Measurements from ENCODE around the gene SUCLG1. TPM values are rescaled to one million over a fixed set of nuclear protein-coding genes. Genes with fewer than 3 reads are reported as not detected.

Gene SUCLG1
- polyA plus RNA-seq, 2 of the 4 experiments (the other 2 are of a cell fraction) = 90.0 to 144 TPM

- TF ChIP-seq MAZ (IDR thresholded peaks at IDR 0.05; ENCODE audit: borderline replicate concordance, low read depth, low read length) (no peak), NPAS2 (CRISPR knock-in tag; IDR thresholded peaks at IDR 0.05; ENCODE audit: borderline replicate concordance) (no peak), TFCP2L1 (CRISPR knock-in tag; IDR thresholded peaks at IDR 0.05) (no peak), EHF (CRISPR knock-in tag; IDR thresholded peaks at IDR 0.05) (no peak), KDM1A (IDR thresholded peaks at IDR 0.05; ENCODE audit: low read depth) (no peak), FOSB (CRISPR knock-in tag; IDR thresholded peaks at IDR 0.05) (no peak), ZNF302 (CRISPR knock-in tag; IDR thresholded peaks at IDR 0.05) (no peak), CEBPB (IDR thresholded peaks at IDR 0.05) (no peak), RCOR1 (IDR thresholded peaks at IDR 0.05; ENCODE audit: low read depth, low read length) (no peak), NR3C1 (IDR thresholded peaks at IDR 0.05) (no peak), SREBF2 (IDR thresholded peaks at IDR 0.05) (no peak), E2F6 (IDR thresholded peaks at IDR 0.05; ENCODE audit: borderline replicate concordance, low read depth) (no peak)
- CTCF ChIA-PET = no interaction called here
- H3K9me3 ChIP-seq = no peaks in the 10 kb centered on the region
- H3K4me3 ChIP-seq = no peak overlapping the region
- ATAC-seq = no peak
- 77% methylated on average over 3 of the region's 3 CpGs for WGBS (ENCODE audit: missing lambda C conversion rate)
- H3K27ac ChIP-seq = no peak overlapping the region
- FAIRE-seq = no peak
- DNase-seq (ENCODE audit: low read depth in 1 of 2, low spot score in 1 of 2) = no peak
- POLR2A ChIA-PET = no interaction called here
- H3K4me1 ChIP-seq = no peaks in the 10 kb centered on the region
- no peak overlapping the region for H3K4me2 ChIP-seq
Measured at GRCh38 chr2:84449055-84449454, 10.0 kb downstream of the SUCLG1 start.

GRCh38 chr2:84443477-84443876 is 15.6 kb downstream of the SUCLG1 start:
- DNase-seq (ENCODE audit: low read depth in 1 of 2, low spot score in 1 of 2) (no peak), ATAC-seq (no peak), FAIRE-seq (no peak)
- Histone ChIP-seq H3K9me3 (no peaks in the 10 kb centered on the region), H3K27ac (no peak overlapping the region), H3K4me1 (no peaks in the 10 kb centered on the region), H3K4me2 (no peak overlapping the region), H3K4me3 (no peak overlapping the region)
- TF ChIP-seq CBX8 (IDR thresholded peaks at IDR 0.05) (no peak), HEYL (CRISPR knock-in tag; IDR thresholded peaks at IDR 0.05) (no peak), SMC3 (IDR thresholded peaks at IDR 0.05) (no peak), EP300 (IDR thresholded peaks at IDR 0.05) (no peak), SREBF2 (IDR thresholded peaks at IDR 0.05) (no peak), BCL3 (IDR thresholded peaks at IDR 0.05) (no peak), TFCP2L1 (CRISPR knock-in tag; IDR thresholded peaks at IDR 0.05) (no peak), TP53 (CRISPR knock-in tag; IDR thresholded peaks at IDR 0.05) (no peak), ZFP36 (IDR thresholded peaks at IDR 0.05; ENCODE audit: borderline replicate concordance, partially characterized antibody) (no peak)
- CTCF ChIA-PET = interaction anchor here (0.9 kb wide), 1 partner anchor 18 kb away, joined by 3 read pairs; no protein-coding TSS in a partner anchor
- POLR2A ChIA-PET = no interaction called here

GRCh38 chr2:84442888-84443287 is 16.2 kb downstream of the SUCLG1 start:
- no peak for ATAC-seq

More at GRCh38 chr2:84442888-84443287, 16.2 kb downstream of the SUCLG1 start:
- FAIRE-seq (no peak), DNase-seq (ENCODE audit: low read depth in 1 of 2, low spot score in 1 of 2) (no peak)
- Histone ChIP-seq H3K9me3 (no peaks in the 10 kb centered on the region), H3K4me2 (no peak overlapping the region), H3K27ac (no peak overlapping the region), H3K4me1 (no peaks in the 10 kb centered on the region), H3K4me3 (no peak overlapping the region)
- ChIA-PET CTCF (interaction anchor here (0.9 kb wide), 1 partner anchor 17 kb away, joined by 3 read pairs; no protein-coding TSS in a partner anchor), POLR2A (no interaction called here)
- no peak for TF ChIP-seq ZSCAN20 (CRISPR knock-in tag; IDR thresholded peaks at IDR 0.05)
- TF ChIP-seq HMGXB4 (CRISPR knock-in tag; IDR thresholded peaks at IDR 0.05; ENCODE audit: borderline replicate concordance) = no peak
- TF ChIP-seq HOXB13 (CRISPR knock-in tag; IDR thresholded peaks at IDR 0.05; ENCODE audit: low read depth) = no peak
- TF ChIP-seq ZNF302 (CRISPR knock-in tag; IDR thresholded peaks at IDR 0.05) = no peak
- no peak for TF ChIP-seq TFCP2L1 (CRISPR knock-in tag; IDR thresholded peaks at IDR 0.05)
- no peak for TF ChIP-seq FOSL2 (IDR thresholded peaks at IDR 0.05)
- no peak for TF ChIP-seq FOSL2 (CRISPR knock-in tag; IDR thresholded peaks at IDR 0.05)
- no peak for TF ChIP-seq EHF (CRISPR knock-in tag; IDR thresholded peaks at IDR 0.05)
- no peak for TF ChIP-seq EHMT2 (IDR thresholded peaks at IDR 0.05; ENCODE audit: low read depth)
- TF ChIP-seq RAD21 (conservative IDR thresholded peaks at IDR 0.05 in 1 of 2, IDR thresholded peaks at IDR 0.05 in 1 of 2) = no peak
- TF ChIP-seq TP53 (CRISPR knock-in tag; IDR thresholded peaks at IDR 0.05) = no peak
- no peak for TF ChIP-seq ELK1 (IDR thresholded peaks at IDR 0.05; ENCODE audit: low read depth, low read length)
- no peak for TF ChIP-seq SREBF2 (IDR thresholded peaks at IDR 0.05)
- no peak for TF ChIP-seq PBX3 (IDR thresholded peaks at IDR 0.05)
- WGBS (ENCODE audit: missing lambda C conversion rate) = 98% methylated on average over 3 of the region's 3 CpGs
